ENCODE measurements around the gene ERFL. TPM values are rescaled to one million over a fixed set of nuclear protein-coding genes. Genes with fewer than 3 reads are reported as not detected.

ERFL gene
- total and polyA plus RNA-seq, 2 experiments from 2014 or later: 0.69 TPM; not detected in 1

- no peaks in the 10 kb centered on the region for H3K79me2 ChIP-seq (replicated peaks; ENCODE audit: insufficient read depth)
- H3K9me3 Mint-ChIP-seq: peaks cover under 1% of the 10 kb centered on the region; the same call in 1 of the 3 replicates
- peaks cover 9% of the 10 kb centered on the region for H3F3A ChIP-seq (replicated peaks; ENCODE audit: low read depth)
- H3K36me3 Mint-ChIP-seq (ENCODE audit: low read depth): no peaks in the 10 kb centered on the region; the same call in 2 of the 3 replicates
- TF ChIP-seq JUNB (IDR thresholded peaks at IDR 0.05; ENCODE audit: unreplicated experiment) (no peak), POLR2AphosphoS5 (IDR thresholded peaks at IDR 0.05; ENCODE audit: low read depth) (no peak), CREB1 (CRISPR knock-in tag; IDR thresholded peaks at IDR 0.05; ENCODE audit: low read depth) (no peak), NANOG (IDR thresholded peaks at IDR 0.05; ENCODE audit: borderline replicate concordance) (no peak), ZNF462 (CRISPR knock-in tag; IDR thresholded peaks at IDR 0.05) (no peak), STAT1 (IDR thresholded peaks at IDR 0.05; ENCODE audit: unreplicated experiment) (no peak), REST (IDR thresholded peaks at IDR 0.05; ENCODE audit: unreplicated experiment) (no peak), ZNF114 (CRISPR knock-in tag; IDR thresholded peaks at IDR 0.05) (no peak), CTCF (conservative IDR thresholded peaks at IDR 0.05; ENCODE audit: low read depth in 2 of 2) (no peak), EZH2 (IDR thresholded peaks at IDR 0.05; ENCODE audit: low read depth, unreplicated experiment) (no peak), ETS1 (IDR thresholded peaks at IDR 0.05) (no peak), ZNF331 (CRISPR knock-in tag; IDR thresholded peaks at IDR 0.05; ENCODE audit: low read depth) (no peak), EZH2phosphoT487 (IDR thresholded peaks at IDR 0.05; ENCODE audit: unreplicated experiment) (no peak)
- H3K27me3 Mint-ChIP-seq (ENCODE audit: insufficient read depth, low read depth, poor library complexity): peaks cover 61% of the 10 kb centered on the region
- no peak overlapping the region for H3K27ac Mint-ChIP-seq
- H3K4me1 ChIP-seq (ENCODE audit: insufficient read depth): peaks cover 12% of the 10 kb centered on the region
- no peak overlapping the region for H3K27ac ChIP-seq (ENCODE audit: low read depth)
- no peaks in the 10 kb centered on the region for H3K36me3 ChIP-seq (ENCODE audit: insufficient read depth)
- peaks cover 88% of the 10 kb centered on the region for H3K27me3 ChIP-seq (ENCODE audit: insufficient read depth)
- no peak overlapping the region for H3K4me3 ChIP-seq
- peaks cover 11% of the 10 kb centered on the region for H4K20me1 ChIP-seq (replicated peaks; ENCODE audit: insufficient read depth)
- H3K9me2 ChIP-seq (ENCODE audit: insufficient read depth): no peaks in the 10 kb centered on the region
- H3K4me2 ChIP-seq: no peak overlapping the region
- ATAC-seq: no peak
- H3K4me3 Mint-ChIP-seq: no peak overlapping the region
- H2AFZ ChIP-seq: no peak overlapping the region
- peaks cover 28% of the 10 kb centered on the region for H3K4me1 Mint-ChIP-seq
- no peak for DNase-seq (ENCODE audit: low spot score)
Observed at GRCh38 chr19:41936416-41936850, 8.2 kb upstream of the ERFL start.

Measured in GM23338 (cell line).